Measurements from ENCODE around the gene ZNF185. TPM values are rescaled to one million over a fixed set of nuclear protein-coding genes. Genes with fewer than 3 reads are reported as not detected.

Gene ZNF185
- total RNA-seq, 1 donor from 2014 or later = 31.8 TPM

DNA sequence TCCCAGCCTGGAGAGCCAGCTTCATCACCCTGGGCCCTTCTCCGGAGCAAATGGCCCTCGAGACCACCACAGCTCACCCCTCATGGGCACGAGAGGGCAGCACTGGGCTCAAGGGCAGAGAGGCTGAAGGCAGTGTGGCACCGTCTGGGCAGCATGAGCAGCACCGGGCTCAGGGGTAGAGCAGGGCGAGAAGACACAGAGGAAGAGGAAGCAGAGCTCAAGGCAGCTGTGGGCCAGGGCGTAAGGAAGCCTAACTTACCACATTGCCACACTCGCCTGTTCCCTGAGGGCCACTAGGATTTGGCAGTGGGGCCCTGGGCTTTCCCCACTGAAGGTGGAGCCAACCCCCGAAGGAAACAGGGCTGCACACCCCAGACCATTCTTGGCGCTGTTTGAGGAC, 15.5 kb downstream of the ZNF185 start:
- DNase-seq (ENCODE audit: low spot score in 2 of 2, unreplicated experiment in 2 of 2) = no peak
- H3K36me3 Mint-ChIP-seq = no peaks in the 10 kb centered on the region
- peaks cover 3% of the 10 kb centered on the region for H3K9me3 Mint-ChIP-seq
- H3K4me3 Mint-ChIP-seq = no peak overlapping the region
- TF ChIP-seq, protein P1, sequence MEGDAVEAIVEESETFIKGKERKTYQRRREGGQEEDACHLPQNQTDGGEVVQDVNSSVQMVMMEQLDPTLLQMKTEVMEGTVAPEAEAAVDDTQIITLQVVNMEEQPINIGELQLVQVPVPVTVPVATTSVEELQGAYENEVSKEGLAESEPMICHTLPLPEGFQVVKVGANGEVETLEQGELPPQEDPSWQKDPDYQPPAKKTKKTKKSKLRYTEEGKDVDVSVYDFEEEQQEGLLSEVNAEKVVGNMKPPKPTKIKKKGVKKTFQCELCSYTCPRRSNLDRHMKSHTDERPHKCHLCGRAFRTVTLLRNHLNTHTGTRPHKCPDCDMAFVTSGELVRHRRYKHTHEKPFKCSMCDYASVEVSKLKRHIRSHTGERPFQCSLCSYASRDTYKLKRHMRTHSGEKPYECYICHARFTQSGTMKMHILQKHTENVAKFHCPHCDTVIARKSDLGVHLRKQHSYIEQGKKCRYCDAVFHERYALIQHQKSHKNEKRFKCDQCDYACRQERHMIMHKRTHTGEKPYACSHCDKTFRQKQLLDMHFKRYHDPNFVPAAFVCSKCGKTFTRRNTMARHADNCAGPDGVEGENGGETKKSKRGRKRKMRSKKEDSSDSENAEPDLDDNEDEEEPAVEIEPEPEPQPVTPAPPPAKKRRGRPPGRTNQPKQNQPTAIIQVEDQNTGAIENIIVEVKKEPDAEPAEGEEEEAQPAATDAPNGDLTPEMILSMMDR (IDR thresholded peaks at IDR 0.05; ENCODE audit: unreplicated experiment) = no peak
- no peak overlapping the region for H3K27ac Mint-ChIP-seq
- H3K4me1 Mint-ChIP-seq = no peaks in the 10 kb centered on the region
- no peaks in the 10 kb centered on the region for H3K27me3 Mint-ChIP-seq (ENCODE audit: low read depth)

GRCh38 chrX:152913910-152914309, 16.0 kb downstream of the ZNF185 start:
- DNase-seq (ENCODE audit: low spot score in 2 of 2, unreplicated experiment in 2 of 2) = no peak
- Mint-ChIP-seq H3K4me1 (no peaks in the 10 kb centered on the region), H3K36me3 (no peaks in the 10 kb centered on the region), H3K9me3 (peaks cover 3% of the 10 kb centered on the region), H3K27ac (no peak overlapping the region), H3K4me3 (no peak overlapping the region), H3K27me3 (ENCODE audit: low read depth) (no peaks in the 10 kb centered on the region)
- TF ChIP-seq, protein P1 (IDR thresholded peaks at IDR 0.05; ENCODE audit: unreplicated experiment) = no peak

DNA sequence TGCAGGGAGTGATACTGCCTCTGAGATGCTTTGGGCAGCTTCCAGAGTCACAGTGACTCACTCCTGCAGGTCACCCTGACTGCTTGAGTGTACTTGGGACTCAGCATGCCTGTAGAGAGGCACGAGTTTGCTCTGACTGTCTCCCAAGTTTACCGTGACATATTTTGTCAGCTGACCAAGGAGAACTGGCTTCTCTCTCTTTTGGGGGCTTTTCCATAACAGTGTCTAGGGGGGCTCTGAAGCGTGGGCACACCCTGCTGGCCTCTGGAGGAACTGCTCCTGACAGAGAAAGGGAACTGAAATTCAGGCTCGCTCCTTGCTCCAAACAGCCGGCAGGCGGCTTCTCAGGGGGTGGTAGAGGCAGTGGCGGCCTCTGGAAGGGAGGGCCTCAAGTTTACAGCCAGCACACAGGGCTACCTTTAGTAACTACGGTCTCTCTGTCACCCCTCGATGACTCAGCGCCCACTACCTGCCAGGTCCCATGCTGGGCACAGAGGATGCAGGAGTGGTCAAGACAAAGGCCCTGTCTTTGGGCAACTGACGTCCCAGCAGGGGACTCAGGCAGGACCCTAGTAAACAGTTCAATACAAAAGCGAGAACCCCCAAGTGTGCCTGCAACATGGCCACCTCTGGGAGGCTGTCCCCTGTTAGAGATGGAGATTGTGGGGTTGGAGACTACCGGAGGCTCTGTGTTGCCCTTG, 17.8 kb downstream of the ZNF185 start:
- no peak overlapping the region for H3K27ac Mint-ChIP-seq
- no peaks in the 10 kb centered on the region for H3K36me3 Mint-ChIP-seq
- no peaks in the 10 kb centered on the region for H3K4me1 Mint-ChIP-seq
- H3K27me3 Mint-ChIP-seq (ENCODE audit: low read depth) = no peaks in the 10 kb centered on the region
- no peak overlapping the region for H3K4me3 Mint-ChIP-seq
- DNase-seq (ENCODE audit: low spot score in 2 of 2, unreplicated experiment in 2 of 2) = no peak
- H3K9me3 Mint-ChIP-seq = peaks cover 3% of the 10 kb centered on the region
- TF ChIP-seq, protein P1 (IDR thresholded peaks at IDR 0.05; ENCODE audit: unreplicated experiment) = peak; percentile 44

DNA sequence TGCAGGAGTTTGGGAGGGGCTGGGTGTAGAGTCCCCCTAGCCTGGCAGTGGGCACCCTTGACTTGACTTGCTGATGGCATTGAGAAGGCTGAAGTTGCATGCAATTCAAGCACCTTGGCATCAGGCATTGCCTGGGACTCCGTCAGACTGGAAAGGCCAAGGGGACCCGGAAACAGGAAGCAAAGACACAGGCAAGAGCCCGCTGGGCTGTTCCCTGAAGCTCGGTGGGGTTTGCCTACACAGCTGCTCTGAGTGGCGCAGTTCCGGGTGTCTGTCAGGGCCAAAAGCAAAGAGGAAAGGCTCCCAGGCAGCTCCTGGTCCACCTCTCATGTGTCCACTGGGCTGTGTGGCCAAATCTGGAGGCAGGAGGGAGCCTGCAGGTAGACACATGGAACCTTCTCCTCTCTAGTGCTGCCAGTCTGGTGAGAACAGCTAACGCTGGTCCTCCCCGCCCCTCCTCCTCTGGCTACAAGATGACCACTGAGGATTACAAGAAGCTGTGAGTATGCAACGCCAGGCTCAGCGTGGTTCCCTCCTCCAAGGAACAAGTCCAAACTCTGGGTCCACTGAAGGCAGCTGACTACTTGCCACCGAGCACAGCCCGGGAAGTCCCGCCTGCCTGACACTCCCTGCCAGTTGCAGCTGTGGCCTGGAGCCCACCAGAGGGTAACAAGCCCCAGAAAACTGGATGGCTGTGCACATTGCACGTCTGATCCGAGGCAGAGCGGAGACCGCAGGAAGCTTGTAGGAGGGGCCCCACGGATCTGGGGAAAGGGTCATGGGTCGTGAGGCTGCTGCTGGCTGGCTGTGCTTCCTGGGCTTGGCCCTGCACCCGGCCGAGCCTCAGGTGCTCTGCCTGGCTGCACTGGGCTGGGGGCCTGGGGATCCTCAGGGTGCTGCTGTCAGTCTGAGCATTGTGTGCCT, 20.1 kb downstream of the ZNF185 start:
- Mint-ChIP-seq H3K27me3 (ENCODE audit: low read depth) (no peaks in the 10 kb centered on the region), H3K9me3 (peaks cover 3% of the 10 kb centered on the region), H3K4me3 (no peak overlapping the region)

DNA sequence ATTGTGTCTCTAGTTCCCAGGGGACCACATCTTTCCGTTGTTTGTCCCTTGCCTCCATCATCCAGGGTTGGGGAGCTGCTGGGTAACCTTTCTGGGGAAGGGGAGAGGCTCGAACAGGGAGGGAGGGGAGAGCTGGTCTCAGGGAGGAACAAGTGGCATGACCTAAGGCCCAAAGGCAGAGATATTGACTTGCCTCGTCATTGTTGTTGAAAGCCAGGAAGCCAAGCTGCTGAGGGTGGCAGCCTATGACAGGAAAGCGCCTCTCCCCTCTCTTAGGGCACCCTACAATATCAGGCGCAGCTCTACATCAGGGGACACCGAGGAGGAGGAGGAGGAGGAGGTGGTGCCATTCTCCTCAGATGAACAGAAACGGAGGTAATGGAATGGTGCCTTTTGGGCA, 20.8 kb downstream of the ZNF185 start:
- no peak overlapping the region for H3K27ac Mint-ChIP-seq
- TF ChIP-seq, protein P1 (IDR thresholded peaks at IDR 0.05; ENCODE audit: unreplicated experiment) = no peak
- no peaks in the 10 kb centered on the region for H3K27me3 Mint-ChIP-seq (ENCODE audit: low read depth)
- no peaks in the 10 kb centered on the region for H3K4me1 Mint-ChIP-seq
- no peak for DNase-seq (ENCODE audit: low spot score in 2 of 2, unreplicated experiment in 2 of 2)
- peaks cover 5% of the 10 kb centered on the region for H3K36me3 Mint-ChIP-seq
- peaks cover 3% of the 10 kb centered on the region for H3K9me3 Mint-ChIP-seq
- no peak overlapping the region for H3K4me3 Mint-ChIP-seq

More for the DNA sequence above, 20.1 kb downstream of the ZNF185 start:
- TF ChIP-seq, protein P1 (IDR thresholded peaks at IDR 0.05; ENCODE audit: unreplicated experiment) = no peak
- no peaks in the 10 kb centered on the region for H3K36me3 Mint-ChIP-seq
- no peaks in the 10 kb centered on the region for H3K4me1 Mint-ChIP-seq
- no peak overlapping the region for H3K27ac Mint-ChIP-seq
- DNase-seq (ENCODE audit: low spot score in 2 of 2, unreplicated experiment in 2 of 2) = no peak

Data from mesothelial cell of epicardium (in vitro differentiated cells).